CD4-positive, alpha-beta T cell treated with Interleukin-4 for 1 hour (primary cell): ENCODE data around the gene ATG9B.

Source experiments
- DNase-seq, 2 donors: peaks; one replicate each; pipeline ENCODE4 v3.0.0-alpha.2; 2020 to 2022

The ATG9B gene

DNA sequence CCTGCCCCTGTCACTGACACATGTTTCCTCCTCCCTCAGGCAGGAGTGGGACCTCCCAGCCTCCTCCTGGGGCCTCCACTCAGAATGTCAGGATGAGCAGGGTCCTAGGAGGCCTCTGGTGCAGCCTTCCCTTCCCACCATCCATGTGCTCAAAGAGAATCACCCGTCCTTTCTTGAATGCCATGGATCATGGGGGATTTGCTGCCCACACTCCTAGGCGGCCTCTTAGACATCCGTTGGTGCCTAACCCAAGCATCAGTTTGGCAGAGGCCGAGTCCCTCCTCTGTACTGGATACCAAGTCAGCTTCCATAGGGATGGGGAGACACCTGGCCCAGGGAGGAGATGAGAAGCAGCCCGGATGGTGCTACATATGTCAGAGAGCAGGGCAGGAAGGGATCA lies 26.5 kb downstream of the ATG9B start:
- no peak for DNase-seq

DNA sequence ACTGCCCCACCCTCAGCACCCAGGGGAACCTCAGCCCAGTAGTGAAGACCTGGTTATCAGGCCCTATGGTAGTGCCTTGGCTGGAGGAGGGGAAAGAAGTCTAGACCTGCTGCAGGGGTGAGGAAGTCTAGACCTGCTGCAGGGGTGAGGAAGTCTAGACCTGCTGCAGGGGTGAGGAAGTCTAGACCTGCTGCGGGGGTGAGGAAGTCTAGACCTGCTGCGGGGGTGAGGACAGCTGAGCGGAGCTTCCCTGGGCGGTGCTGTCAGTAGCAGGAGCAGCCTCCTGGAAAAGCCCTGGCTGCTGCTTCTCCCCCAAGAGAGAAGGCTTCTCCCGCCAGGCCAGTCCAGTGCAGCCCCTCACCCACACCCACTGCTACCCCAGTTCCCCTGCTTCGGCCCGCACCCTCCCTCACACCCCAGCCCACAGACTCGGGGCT lies 27.2 kb downstream of the ATG9B start:
- DNase-seq, result no peak

DNA sequence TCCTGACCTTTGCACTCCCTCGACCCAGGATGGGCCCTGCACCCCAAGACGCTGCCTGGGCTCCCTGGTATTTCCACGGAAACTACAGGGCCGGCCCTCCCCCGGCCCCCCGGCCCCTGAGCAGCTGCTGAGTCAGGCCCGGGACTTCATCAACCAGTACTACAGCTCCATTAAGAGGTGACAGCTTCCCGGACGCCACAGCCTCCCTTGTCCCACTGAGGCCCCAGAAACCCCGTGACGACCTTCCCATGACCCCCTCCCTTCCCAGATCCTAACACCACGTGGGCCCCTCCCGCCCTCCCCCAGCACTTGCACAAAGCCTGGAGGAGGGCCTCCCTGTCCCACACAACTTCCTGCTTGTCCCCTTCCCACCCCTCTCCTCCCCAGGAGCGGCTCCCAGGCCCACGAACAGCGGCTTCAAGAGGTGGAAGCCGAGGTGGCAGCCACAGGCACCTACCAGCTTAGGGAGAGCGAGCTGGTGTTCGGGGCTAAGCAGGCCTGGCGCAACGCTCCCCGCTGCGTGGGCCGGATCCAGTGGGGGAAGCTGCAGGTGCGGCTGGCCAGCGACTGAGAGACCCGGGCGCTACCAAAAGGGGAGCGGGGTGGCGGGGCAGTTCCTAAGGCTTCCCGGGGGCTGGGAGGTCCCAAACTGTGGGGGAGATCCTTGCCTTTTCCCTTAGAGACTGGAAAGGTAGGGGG lies 27.8 kb downstream of the ATG9B start:
- DNase-seq, result no peak

DNA sequence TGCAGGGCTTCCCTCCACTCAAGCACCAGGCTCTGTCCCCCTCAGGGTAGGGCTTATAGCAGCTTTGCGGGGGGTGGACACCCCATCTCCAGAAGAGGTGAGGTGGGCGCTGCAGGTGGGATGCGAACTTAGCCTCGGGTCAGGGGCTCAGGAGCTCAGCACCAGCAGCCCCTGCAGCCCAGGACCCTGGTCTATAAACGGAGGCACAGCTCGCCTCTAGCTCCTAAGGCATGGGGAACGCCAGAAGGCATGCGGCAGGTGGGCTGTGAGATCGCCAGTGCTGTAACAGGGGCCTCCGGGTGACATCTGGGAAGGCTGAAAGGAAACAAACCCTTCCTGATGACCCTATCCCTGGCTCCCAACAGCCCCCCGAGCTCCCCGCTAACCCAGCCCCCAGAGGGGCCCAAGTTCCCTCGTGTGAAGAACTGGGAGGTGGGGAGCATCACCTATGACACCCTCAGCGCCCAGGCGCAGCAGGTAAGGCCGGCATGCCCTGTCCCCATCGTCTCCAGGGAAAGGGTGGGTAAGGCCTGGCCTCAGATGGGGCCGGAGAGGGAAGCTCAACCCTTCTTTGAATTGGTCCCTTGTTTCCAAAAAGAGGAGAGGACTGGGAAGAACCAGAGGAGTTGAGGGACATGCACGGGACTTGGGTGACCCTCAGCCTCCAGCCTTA lies 29.3 kb downstream of the ATG9B start:
- no peak for DNase-seq

DNA sequence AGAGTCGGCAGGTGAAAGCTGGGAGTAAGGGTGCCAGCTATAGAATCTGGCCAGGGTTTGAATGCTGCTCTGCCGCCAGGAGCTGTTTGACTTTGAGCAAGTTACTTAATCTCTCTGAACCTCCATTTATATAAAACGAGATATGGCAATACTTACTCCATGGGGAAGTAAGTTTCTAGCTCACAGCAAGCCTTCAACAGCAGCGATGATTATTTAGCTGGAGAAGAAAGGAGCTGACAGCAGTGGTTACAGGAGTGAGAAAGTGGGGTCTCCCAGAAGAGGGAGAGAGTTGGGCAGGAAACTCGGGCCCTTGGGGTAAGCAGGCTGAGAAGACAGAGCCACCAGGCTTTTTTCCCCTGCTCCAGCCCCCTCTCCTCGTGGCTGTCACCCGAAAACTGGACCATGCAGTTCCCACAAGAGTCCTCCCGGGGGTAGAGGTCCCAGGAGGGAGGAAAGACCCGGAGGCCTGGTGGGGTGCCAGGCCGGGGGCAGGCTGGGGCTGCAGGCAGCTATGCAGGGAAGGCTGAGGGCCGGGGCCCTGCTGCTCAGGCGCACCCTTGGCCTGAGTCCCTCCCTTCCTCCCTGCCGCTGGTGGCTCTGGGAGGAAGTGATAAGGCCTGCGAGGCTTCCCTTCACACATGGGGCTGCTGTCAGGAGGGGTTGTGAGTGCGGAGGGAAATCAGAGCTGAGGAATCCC lies 30.0 kb downstream of the ATG9B start:
- peak in 1 of 2 donors; percentile 36 for DNase-seq

DNA sequence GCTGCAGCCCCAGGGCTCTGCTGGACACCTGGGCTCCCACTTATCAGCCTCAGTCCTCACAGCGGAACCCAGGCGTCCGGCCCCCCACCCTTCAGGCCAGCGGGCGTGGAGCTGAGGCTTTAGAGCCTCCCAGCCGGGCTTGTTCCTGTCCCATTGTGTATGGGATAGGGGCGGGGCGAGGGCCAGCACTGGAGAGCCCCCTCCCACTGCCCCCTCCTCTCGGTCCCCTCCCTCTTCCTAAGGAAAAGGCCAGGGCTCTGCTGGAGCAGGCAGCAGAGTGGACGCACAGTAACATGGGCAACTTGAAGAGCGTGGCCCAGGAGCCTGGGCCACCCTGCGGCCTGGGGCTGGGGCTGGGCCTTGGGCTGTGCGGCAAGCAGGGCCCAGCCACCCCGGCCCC lies 30.8 kb downstream of the ATG9B start:
- DNase-seq, result no peak

DNA sequence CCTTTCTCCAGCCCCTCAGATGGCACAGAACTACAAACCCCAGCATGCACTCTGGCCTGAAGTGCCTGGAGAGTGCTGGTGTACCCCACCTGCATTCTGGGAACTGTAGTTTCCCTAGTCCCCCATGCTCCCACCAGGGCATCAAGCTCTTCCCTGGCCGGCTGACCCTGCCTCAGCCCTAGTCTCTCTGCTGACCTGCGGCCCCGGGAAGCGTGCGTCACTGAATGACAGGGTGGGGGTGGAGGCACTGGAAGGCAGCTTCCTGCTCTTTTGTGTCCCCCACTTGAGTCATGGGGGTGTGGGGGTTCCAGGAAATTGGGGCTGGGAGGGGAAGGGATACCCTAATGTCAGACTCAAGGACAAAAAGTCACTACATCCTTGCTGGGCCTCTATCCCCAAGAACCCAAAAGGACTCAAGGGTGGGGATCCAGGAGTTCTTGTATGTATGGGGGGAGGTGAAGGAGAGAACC lies 31.4 kb downstream of the ATG9B start:
- peak in 1 of 2 donors; percentile 39 for DNase-seq

DNA sequence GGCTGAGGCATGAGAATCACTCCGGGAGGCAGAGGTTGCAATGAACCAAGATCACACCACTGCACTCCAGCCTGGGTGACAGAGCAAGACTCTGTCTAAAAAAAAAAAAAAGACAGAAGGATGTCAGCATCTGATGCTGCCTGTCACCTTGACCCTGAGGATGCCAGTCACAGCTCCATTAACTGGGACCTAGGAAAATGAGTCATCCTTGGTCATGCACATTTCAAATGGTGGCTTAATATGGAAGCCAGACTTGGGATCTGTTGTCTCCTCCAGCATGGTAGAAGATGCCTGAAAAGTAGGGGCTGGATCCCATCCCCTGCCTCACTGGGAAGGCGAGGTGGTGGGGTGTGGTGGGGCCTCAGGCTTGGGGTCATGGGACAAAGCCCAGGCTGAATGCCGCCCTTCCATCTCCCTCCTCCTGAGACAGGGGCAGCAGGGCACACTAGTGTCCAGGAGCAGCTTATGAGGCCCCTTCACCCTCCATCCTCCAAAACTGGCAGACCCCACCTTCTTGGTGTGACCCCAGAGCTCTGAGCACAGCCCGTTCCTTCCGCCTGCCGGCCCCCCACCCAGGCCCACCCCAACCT lies 32.1 kb downstream of the ATG9B start:
- no peak for DNase-seq

DNA sequence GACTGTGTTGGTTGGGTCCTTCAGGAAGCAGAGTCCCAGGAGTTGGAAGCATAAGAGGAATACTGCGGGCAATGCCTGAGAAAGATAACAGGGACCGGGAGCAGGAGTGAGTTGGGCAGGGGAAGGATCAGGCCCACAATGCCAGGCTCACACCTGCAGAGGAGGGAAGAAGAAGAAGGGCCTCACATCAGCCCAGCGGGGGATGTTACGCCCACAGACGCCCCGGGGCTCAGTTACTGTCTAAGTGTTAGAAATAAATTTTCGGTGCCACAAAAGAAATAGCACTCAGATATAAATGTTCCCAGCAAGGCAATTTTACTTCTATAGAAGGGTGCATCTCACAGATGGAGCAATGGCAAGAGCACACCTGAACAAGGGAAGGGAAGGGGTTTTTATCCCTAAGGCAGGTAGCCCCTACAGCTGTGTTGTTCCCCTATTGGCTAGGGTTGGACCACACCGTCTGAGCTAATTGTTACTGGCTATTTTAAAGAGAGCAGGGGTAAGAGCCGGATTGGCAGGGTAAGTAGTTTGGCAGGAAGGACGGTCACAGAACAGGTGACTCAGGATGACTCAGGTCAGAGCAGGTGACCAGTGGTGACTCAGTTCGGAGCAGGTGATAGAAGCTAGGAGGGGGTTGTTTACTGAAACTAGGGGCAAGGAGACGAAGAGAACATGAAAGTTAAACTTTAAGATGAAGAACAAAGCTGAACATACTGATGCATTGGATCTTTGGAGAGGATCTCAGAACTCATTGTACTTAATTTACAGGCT lies 33.7 kb downstream of the ATG9B start, which contains the start of gene NOS3:
NOS3 (plus strand) TSS at position 602 of the 771 bp plus-strand sequence. CDS start 2,787 bp downstream, outside the sequence.
- DNase-seq, result no peak

DNA sequence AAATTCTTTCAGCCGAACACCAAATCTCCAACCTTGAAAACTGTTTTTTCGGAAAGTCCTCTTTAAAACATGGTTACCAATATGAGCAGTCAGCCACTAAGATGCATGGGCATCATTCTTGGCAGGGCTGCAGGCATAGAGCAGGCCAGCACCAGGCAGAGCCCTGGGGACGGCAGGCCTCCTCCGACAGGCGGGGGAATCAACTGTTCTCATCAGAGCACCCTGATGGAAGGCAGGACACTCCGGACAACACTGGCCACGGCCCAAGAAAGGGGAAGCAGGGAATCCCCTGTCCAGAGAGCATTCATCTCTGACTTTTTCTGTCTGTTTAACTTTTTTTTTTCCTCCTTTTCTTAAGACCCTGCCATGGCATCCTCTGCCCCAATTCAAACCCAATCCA lies 34.8 kb downstream of the ATG9B start:
- DNase-seq, result no peak

DNA sequence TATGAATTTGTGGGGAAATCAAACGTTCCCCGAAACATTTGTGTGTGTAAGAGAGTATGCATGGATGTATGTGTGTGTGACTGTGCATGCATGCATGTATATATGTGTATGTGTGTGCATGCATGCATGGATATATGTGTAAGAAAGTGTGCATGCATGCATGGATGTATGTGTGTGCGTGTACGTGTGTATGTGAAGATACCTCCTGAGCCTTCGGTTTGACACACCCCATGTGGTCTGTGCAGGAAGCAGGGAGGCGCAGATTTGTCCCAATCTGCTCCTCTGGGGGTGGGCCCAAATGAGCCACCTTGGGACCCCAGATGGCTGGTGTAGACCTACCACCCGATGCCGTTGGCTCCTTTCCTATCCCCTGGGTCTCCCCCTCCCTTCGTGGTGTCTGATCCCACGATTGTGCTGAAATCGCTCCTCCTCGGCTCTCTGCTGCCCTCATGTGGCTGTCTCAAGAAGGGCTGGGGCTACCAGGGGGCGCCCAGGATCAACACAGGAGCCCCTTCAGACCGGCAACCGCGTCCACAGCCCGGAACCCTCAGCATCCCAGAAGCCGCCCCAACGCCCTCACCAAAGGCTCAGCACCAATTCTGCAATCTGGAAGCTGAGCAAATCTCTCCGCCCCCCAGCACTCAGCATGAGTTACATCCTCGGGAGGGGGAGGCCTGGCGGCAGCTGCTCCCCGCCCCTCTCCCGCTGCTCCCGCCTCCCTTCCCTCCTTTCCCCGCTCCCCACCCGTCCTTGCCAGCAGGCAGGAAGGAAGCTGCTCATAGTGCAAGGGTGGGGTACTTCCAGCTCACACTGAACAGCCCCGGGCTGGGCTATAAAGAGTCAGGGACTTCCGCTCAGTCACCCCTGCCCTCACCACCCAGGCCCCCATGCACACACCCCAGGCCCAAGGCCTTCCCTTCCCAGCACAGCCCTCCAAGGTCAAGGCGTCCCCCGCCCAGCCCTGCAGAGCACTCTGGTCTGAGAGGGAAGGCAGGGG lies 35.8 kb downstream of the ATG9B start:
- peak; percentile 65 to 74 for DNase-seq

DNA sequence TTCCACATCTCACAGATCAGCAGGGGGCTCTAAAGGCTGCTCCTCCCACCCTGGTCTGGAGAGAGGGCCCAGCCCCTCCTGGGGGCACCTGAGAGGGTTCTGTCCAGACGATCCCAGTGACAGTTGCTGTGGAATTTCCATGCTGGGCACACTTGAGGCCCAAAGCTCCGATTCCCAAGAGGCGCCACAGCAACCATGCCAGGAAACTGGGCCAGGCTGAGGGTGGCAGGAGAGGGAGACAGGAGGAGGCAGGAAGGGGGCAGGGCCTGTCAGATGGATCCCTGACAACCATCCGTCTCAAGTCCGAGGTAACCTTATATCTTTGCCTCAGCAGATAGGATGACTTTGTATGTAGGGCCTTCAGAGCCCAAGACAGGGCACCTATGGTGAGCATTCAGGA lies 37.7 kb downstream of the ATG9B start:
- DNase-seq, result no peak

DNA sequence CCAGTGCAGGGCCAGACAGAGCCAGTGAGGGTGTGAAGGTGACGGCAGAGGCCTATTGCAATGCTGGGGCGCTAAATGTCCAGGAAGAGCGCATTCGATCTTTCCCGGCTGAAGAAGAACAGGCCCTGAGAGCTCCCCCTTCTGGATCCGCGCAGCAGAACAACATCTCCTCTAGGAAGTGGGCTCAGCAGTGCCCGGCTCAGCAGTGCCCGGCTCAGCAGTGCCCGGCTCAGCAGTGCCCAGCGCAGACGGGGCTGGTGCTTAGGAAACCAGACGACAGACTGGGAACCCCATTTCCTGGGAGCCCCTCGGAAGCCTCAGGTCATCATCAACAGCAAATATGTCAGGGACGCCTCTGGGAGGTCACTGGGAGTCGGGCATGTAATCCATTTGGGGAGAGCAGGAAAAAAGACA lies 38.2 kb downstream of the ATG9B start:
- peak; percentile 50 to 64 for DNase-seq

DNA sequence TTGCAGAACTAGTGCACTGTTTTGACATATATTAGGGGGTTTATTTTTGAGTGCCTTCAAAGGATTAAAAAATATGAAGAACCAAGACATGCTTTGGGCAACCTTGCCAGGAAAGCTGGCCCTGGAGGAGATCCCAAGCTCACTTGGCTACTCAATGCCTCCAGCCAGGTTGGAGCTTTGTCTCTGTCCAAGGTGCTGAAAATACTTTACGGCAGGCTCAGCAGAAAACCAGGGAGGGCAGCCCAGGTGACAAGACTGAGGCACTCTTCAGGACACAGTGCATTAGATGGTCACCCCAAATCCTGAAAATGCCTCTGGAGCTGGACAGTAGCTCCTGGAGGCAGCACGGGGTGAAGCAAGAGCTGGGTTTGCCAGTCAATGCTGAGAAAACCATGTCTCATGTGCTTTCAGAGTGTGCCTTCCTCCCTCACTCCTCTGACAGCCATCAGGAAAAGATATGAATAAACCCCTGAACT lies 40.4 kb downstream of the ATG9B start:
- DNase-seq, result peak in 1 of 2 donors; percentile 54

DNA sequence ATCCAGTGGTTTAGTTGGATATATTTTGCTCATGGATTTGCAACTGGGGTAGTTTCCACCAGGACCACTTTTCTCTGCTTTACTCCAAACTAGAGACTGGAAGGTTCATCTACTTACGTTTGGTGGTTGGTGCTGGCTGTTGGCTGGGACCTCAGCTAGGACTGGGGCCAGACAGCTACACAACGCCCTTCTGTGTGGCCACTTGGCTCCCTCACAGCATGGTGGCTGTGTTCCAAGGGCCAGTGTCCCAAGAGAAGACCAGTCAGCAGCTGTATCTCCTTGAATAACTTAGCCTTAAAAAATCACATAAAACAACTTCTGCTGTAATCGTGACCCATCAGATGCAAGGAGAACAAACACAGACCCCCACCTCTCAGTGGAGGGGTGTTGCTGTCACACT lies 41.9 kb downstream of the ATG9B start:
- DNase-seq, result no peak

DNA sequence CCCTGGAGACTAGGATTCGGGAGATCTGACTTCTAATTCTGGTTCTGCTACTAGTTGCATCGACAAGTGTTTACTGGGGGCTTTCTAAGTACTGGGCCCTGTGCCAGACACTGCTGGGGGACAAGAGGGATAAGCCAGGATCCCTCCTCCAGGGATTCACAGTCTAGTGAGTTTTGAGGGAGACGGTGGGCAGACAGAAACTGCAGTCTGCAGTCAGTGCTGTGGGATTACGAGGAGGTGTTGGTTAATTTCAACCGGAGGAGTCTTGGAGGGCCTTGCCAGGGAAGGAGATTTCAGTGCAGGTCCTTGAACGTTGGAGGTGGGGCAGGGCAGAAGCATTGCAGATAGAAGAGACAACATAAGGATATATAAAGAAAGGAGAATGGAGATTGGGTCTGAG lies 42.6 kb downstream of the ATG9B start:
- DNase-seq, result no peak

DNA sequence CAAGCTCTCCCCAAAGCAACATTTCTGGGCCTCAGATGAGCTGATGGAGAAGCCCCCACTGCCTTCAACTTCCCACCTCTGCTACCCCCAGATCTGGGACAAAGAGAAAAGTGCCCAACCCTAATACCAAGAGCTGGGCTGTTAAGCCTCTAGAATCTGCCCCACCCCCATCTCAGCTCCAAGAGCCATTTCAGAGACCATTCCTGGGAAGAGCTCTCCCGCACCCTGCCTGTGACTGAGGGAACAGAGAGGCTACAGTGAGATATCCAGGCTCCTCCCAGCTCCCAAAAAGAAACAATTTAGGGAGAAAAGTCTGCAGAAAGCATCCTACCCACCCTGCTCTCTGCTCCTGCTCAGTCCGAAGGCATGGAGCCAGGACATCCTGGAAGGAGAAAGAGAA lies 43.6 kb downstream of the ATG9B start:
- no peak for DNase-seq

DNA sequence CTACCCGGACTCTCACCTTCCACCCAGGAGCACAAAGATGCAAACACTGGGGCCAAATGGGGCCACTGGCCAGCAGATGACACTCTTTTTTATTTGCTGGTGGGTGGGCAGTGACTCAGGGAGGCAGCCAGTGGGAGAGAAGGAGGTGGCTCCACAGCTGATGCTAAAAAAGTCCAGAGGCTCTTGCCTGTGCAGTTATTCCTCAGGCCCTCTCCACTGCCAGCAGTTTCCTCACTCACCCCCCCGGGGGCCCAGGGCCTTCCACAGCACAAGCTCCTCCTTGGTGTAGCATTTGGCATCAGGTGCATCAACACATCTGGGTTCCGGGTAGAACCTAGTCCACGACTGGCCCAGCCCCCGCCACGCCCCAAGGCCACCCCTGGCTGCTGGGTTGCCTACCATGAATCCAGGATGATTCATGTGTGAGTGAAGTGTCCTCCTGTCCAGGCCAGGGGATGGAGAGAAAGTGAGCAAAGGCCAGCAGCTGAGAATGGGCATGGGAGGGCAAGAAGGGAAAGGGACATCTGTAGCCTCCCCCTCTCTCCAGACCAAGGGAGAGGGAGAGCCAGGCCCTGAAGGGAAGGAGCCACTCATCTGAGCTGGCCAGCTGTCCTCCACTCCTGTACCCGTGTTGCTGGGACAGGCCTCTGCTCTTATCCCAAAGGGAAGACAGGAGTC lies 44.4 kb downstream of the ATG9B start:
- no peak for DNase-seq

DNA sequence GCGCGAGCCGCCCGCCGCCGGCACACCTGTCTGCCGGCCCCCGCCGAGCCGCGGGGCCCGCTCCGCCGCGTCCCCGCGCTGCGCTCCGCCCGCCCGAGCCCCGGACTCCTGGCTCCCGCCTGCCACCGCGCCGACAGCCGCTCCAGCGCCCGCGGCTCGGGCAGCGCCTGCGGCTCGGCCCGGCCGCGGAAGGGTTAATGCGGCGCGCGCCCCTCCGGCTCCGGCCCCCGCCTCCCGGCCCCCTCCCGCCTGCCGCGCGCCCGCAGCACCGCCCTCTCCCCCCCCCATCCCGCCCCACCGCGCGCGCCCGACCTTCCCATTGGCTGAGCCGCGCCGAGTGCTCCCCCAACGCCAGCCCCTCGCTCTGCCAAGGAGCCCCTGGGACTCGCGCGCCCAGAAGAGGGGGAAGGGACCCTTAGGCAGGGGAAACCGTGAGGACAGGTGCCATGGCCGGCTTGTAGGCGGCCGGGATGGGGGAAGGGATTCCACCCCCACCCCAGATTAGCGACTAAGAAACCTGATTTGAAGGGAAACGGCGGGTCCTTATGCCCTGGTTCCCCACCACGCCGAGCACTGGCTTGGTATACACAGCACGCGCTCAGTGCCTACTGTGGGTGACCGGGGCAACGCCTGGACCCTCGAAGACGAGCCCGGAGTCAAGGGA lies 46.0 kb downstream of the ATG9B start, which contains the start of gene KCNH2:
KCNH2 (minus strand) TSS at position 196 of the 664 bp plus-strand sequence. CDS start 408 bp downstream, outside the sequence.
- DNase-seq, result peak; percentile 27 to 49
